Pancreas (tissue), 10 donors: ENCODE results near the gene KCNC1. TPM values are rescaled to one million over a fixed set of nuclear protein-coding genes. Genes with fewer than 3 reads are reported as not detected.

Source experiments
- ATAC-seq, 4 donors: fragments of 200-7000 bp; cut with Tn5 transposase; one replicate each; pipeline versions ENCODE4 v1.8.0 to v1.9.1; 2020; ENCODE audit warnings: mild to moderate bottlenecking in 4 of 4, moderate library complexity in 4 of 4
- DNase-seq, 6 donors: peaks; one replicate each; pipeline ENCODE4 v3.0.0-alpha.2; 2020
- FAIRE-seq: peaks from 2 replicates; lab custom pipeline; 2012; peaks lifted over from hg19 to GRCh38; lab: Jason Lieb, UNC
- H3K27ac ChIP-seq, 4 donors: fragments of 200-600 bp; sonication (generic); 1 replicate in 3 of 4; 2 replicates in 1 of 4; pipeline versions ENCODE4 v1.5.0 to v1.8.0; 2020
- H3K27me3 ChIP-seq, 4 donors: fragments of 200-600 bp; one replicate each; pipeline ENCODE4 v1.8.0; 2021
- H3K36me3 ChIP-seq, 3 donors: fragments of 200-600 bp; sonication (generic) in 1 of 3; one replicate each; pipeline versions ENCODE4 v1.5.0 to v1.8.0; 2020 to 2021
- H3K4me1 ChIP-seq, 3 donors: fragments of 200-600 bp; one replicate each; pipeline ENCODE4 v1.8.0; 2021
- H3K4me3 ChIP-seq, 4 donors: fragments of 200-600 bp; sonication (generic) in 2 of 4; one replicate each; pipeline versions ENCODE4 v1.5.0 to v1.8.0; 2020 to 2021
- H3K9me3 ChIP-seq, 4 donors: fragments of 200-600 bp; one replicate each; pipeline ENCODE4 v1.8.0; 2021
- CTCF ChIP-seq, 4 donors: fragments of 200-600 bp; sonication (generic) in 3 of 4; IDR thresholded peaks; one replicate each; pipeline versions ENCODE4 v1.5.0 to v1.8.0; 2021; ENCODE audit warnings: antibody characterized with exemption in 4 of 4
- WGBS, 2 donors: extraction: QIAGEN DNeasy Blood & Tissue Kit; methylation state at CpG; one replicate each; pipeline ENCODE4 v1.1.7; 2013; 5-methylcytosine and 5-hydroxymethylcytosine counted together
- intact Hi-C, 3 donors: fragments of 100-400 bp; cut with DNase I; formaldehyde crosslinking; loops; one replicate each; pipeline versions ENCODE4 v1.11.1 to v1.14.2; 2022
- polyA plus RNA-seq, 2 donors: library from polyadenylated mRNA; stranded (reverse); fragments of 200-250 nt; gene quantifications; one replicate each; pipeline ENCODE4 v1.2.3, GENCODE V29; 2013
- total RNA-seq, 6 donors: library from RNA; stranded (reverse); fragmentation: NEBNext Ultra II Directional in 4 of 6; extraction: Animal tissue kit (Norgen Biotek cat#: 25700) in 4 of 6; gene quantifications; one replicate each; pipeline versions ENCODE4 v1.2.1 to v1.2.4, GENCODE V29; 2021 to 2023
- donor health status: healthy with polysubstance abuse.
- donor health status: DM: no; HTN: no; CAD: no; lungs with moderate emphysema.
- donor health status: DM: no; HTN: no; CAD: no.
- donor health status: control.
- donor health status: control.
- donor health status: Bipolar disorder and iron deficiency.
- donor health status: DM: yes; HTN: yes; CAD: no.
- donor health status: DM: no; HTN: no; CAD: no.
- donor health status: DM: no; HTN: no; CAD: no.
- donor health status: DM: yes; HTN: yes; CAD: no.

Gene KCNC1
- total and polyA plus RNA-seq, 8 donors: 0.05 to 0.82 (median 0.37) TPM

GRCh38 chr11:17734986-17735817 is 621 bp downstream of the KCNC1 start:
- peak; percentile 75 to 87 (median 84) for ATAC-seq
- 1 to 3% methylated on average over 35 to 73 of the region's 73 CpGs for WGBS, 2 donors
- TF ChIP-seq CTCF (IDR thresholded peaks at IDR 0.05): no peak
- H3K4me3 ChIP-seq: peak overlapping the region; percentile 7 to 50 (median 24)
- peak; percentile 60 to 92 (median 78) for DNase-seq
- peaks cover 0 to 7% (median 0%) of the 10 kb centered on the region in 3 donors for H3K4me1 ChIP-seq
- peaks cover 0 to 9% (median 6%) of the 10 kb centered on the region in 4 donors for H3K27me3 ChIP-seq
- no peaks in the 10 kb centered on the region for H3K36me3 ChIP-seq
- FAIRE-seq: no peak
- intact Hi-C loops: no loop called here
- H3K27ac ChIP-seq: no peak overlapping the region
- H3K9me3 ChIP-seq: no peaks in the 10 kb centered on the region

- intact Hi-C loops: no loop called here
- H3K36me3 ChIP-seq: no peaks in the 10 kb centered on the region
- WGBS, 2 donors: 8 to 14% methylated on average over 69 to 102 of the region's 102 CpGs
- TF ChIP-seq CTCF (IDR thresholded peaks at IDR 0.05): no peak
- no peak for FAIRE-seq
- no peak for ATAC-seq
- H3K9me3 ChIP-seq: no peaks in the 10 kb centered on the region
- H3K4me3 ChIP-seq: no peak overlapping the region
- DNase-seq: peak in 1 of 6 donors; percentile 64
- no peak overlapping the region for H3K27ac ChIP-seq
- H3K4me1 ChIP-seq: peaks cover 0 to 7% (median 0%) of the 10 kb centered on the region in 3 donors
- peaks cover 0 to 9% (median 6%) of the 10 kb centered on the region in 4 donors for H3K27me3 ChIP-seq
Observed at GRCh38 chr11:17735818-17736578, 1.4 kb downstream of the KCNC1 start.

GRCh38 chr11:17736579-17736893 is 2.0 kb downstream of the KCNC1 start:
- DNase-seq: peak in 1 of 6 donors; percentile 48
- intact Hi-C loops: no loop called here
- no peak for ATAC-seq
- no peak for TF ChIP-seq CTCF (IDR thresholded peaks at IDR 0.05)
- Histone ChIP-seq H3K4me3 (no peak overlapping the region), H3K27ac (no peak overlapping the region), H3K9me3 (no peaks in the 10 kb centered on the region), H3K4me1 (peaks cover 0 to 7% (median 0%) of the 10 kb centered on the region in 3 donors), H3K36me3 (no peaks in the 10 kb centered on the region), H3K27me3 (peaks cover 0 to 9% (median 6%) of the 10 kb centered on the region in 4 donors)
- FAIRE-seq: no peak
- 21% methylated on average over 12 of the region's 12 CpGs for WGBS, 2 donors

- 42 to 54% methylated on average over 15 of the region's 15 CpGs for WGBS, 2 donors
- Histone ChIP-seq H3K9me3 (no peaks in the 10 kb centered on the region), H3K4me1 (peaks cover 0 to 7% (median 0%) of the 10 kb centered on the region in 3 donors), H3K4me3 (no peak overlapping the region), H3K36me3 (no peaks in the 10 kb centered on the region), H3K27ac (no peak overlapping the region), H3K27me3 (peaks cover 0 to 9% (median 6%) of the 10 kb centered on the region in 4 donors)
- no peak for TF ChIP-seq CTCF (IDR thresholded peaks at IDR 0.05)
- FAIRE-seq (no peak), DNase-seq (peak in 1 of 6 donors; percentile 43), ATAC-seq (no peak)
- intact Hi-C loops: no loop called here
Observed at GRCh38 chr11:17736930-17737817, 2.6 kb downstream of the KCNC1 start.
